WTC11 (cell line): Measurements from ENCODE around the gene CNNM3.

Source experiments
- CTCF ChIP-seq: fragments of 200-600 bp; IDR thresholded peaks from 2 replicates; pipeline ENCODE4 v1.8.0; 2022; ENCODE audit warnings: antibody characterized with exemption
- ZNF121 ChIP-seq: sonication (generic); formaldehyde crosslinking; IDR thresholded peaks from 2 replicates; pipeline ENCODE4 v1.8.0; 2023; ENCODE audit warnings: missing genetic modification reagents

GRCh38 chr2:96837575-96837974, 21.5 kb downstream of the CNNM3 start:
- TF ChIP-seq ZNF121 (CRISPR knock-in tag) (no peak), CTCF (no peak)
